A673 (cell line): Measurements from ENCODE around the gene MN1.

Experiments
- CTCF ChIP-seq: fragments of 300-800, 200-600 bp; sonication (generic); conservative IDR thresholded peaks from 2 replicates; pipeline ENCODE4 v1.5.1; 2017; ENCODE audit warnings: low read depth, mild to moderate bottlenecking, antibody characterized with exemption, low read length, moderate library complexity, mixed read lengths
- EZH2 ChIP-seq: fragments of 200-600 bp; sonication (generic); IDR thresholded peaks from 2 replicates; pipeline ENCODE4 v1.6.1; 2017; ENCODE audit warnings: borderline replicate concordance, low read depth, mild to moderate bottlenecking, mixed read lengths, antibody characterized with exemption, low read length; ENCODE audit not compliant: poor library complexity, severe bottlenecking

- no peak for TF ChIP-seq EZH2
- TF ChIP-seq CTCF, result no peak
Observed at GRCh38 chr22:27737521-27737920, 64.0 kb downstream of the MN1 start.
